GDM1 (cell line): ENCODE measurements around the gene PPARA.

ENCODE experiments used
- DNase-seq: peaks from one replicate; lab custom pipeline; 2025; lab: John Stamatoyannopoulos, UW

Gene PPARA

DNA sequence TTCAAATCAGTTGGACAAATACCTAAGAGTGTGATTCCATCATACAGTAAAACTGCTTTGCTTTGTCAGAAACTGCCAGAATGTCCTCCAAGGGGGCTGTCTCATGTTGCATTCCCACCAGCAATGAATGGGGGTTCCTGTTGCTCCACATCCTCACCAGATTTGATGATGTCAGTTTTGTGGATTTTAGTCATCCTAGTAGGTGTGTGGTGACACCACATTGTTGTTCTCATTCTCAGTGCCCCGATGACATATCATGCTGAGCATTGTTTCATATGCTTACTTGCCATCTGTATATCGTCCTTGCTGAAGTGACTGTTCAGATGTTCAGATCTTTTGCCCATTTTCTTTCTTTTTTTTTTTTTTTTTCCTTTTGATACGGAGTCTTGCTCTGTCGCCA is 62.7 kb downstream of the PPARA start:
- DNase-seq, result no peak

- no peak for DNase-seq
These were observed 63.8 kb downstream of the PPARA start for GRCh38 chr22:46214149-46214548.

GRCh38 chr22:46214616-46215015 is 64.3 kb downstream of the PPARA start:
- no peak for DNase-seq

- no peak for DNase-seq
These were observed 69.3 kb downstream of the PPARA start for GRCh38 chr22:46219636-46220035.

GRCh38 chr22:46220921-46221320 is 70.6 kb downstream of the PPARA start:
- DNase-seq, result no peak

DNA sequence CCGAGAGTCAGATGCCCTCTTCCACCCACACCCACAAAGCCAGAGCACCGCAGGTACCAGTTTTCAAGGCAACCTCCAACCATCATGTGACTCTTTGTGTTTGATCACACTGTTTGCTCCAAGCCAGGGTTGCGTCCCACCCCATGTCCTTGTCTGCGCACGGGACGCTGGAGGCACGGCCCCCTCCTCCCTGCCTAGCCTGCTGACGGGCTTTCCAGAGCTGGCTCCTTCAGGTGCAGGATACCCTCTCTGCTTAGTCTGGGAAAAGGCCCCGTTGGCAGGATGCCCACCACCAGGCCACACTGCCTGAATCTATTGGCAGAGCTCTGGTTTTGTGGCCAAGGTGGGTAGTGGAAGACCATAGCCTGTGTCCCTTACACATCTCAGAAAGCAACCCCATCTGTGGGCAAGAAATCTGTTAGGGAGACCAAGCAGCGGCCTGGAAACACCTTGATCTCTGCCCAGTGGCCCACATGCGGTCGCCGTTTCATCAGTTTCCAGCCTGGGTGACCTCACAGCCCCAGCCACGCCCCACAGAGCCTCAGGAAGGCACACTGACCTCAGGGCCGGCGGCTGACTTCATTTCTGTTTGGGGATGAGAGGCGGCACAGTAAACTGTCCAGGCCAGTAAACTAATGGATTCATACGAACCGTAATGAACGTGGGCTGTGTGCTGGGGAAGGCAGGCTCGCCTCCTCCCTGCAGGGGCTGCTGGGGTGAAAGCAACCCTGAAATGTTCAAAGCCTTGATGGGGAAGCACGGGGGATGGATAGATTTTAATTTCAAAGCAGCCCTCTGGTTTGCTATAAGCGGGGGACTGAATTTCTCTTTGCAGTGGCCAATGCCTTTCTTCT is 73.9 kb downstream of the PPARA start:
- DNase-seq, result no peak

- DNase-seq, result no peak
These were observed 74.6 kb downstream of the PPARA start for GRCh38 chr22:46224898-46225290.

DNA sequence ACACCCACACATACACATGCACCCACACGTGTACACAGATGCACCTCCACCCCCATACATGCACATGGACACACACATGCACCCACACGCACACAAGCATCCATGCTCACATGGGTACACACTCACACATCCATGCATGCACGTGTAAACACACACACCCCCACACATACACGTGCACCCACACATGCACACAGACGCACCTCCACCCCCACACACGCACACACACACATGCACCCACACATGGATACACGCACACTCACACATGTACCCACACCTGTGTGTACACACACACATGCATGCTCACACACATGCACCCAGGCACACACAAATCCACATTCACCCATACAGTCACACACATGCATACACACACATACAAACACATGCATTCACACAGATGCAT is 75.3 kb downstream of the PPARA start:
- no peak for DNase-seq

DNA sequence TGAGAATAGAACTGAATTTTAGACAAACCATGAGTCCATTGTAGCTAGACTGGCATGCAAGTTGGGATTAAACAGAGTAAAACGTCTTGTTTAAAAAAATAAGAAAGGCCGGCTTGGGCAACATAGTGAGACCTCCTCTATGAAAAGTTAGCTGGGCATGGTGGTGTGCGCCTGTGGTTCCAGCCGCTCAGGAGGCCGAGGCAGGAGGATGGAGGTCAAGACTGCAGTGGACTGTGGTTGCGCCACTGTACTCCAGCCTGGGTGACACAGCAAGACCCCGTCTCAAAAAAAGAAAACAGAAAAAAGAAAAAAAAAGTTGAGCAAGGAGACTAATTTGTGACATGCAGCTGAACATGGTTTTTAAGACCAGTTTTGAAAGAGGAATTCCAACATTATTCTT is 76.3 kb downstream of the PPARA start:
- DNase-seq, result no peak

DNA sequence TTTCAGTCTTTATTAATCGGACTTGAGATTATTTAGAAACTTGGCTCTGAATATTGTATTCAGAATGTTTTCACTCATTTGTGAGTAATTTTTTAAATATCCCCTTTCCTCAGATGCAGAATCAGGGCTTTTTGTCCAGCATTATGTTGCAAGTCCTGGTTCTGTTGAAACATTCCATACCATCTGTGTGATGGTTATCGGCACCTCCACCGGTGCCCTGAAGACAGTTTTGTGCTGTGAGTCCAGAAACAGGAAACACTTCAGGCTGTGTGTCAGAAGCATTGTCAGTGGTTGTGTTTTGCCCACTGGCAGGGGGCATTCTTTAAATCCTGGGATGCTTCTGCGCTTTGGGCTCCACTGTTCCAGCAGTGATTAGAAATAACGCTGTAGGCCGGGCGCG is 79.4 kb downstream of the PPARA start:
- no peak for DNase-seq

GRCh38 chr22:46230262-46230901 is 80.1 kb downstream of the PPARA start:
- DNase-seq, result no peak

DNA sequence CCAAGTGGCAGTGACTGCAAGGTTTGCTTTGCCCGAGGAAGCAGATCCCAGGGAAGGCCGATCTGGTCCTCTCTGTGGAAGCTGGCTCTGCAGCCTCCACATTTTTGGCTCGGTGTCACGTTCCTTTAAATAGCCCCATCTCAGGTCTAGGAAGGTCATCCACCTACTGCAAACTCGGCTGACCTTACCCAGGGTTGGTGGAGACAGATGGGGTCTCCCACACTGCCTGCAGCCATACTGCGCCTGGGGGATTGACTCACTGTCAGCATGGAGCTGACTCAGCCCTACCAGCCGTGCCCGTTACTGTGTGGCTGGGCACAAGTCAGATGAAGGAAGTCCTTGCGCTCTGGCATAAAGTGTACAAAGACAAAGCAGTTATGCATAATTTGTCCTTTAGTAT is 82.9 kb downstream of the PPARA start:
- peak; percentile 64 for DNase-seq

DNA sequence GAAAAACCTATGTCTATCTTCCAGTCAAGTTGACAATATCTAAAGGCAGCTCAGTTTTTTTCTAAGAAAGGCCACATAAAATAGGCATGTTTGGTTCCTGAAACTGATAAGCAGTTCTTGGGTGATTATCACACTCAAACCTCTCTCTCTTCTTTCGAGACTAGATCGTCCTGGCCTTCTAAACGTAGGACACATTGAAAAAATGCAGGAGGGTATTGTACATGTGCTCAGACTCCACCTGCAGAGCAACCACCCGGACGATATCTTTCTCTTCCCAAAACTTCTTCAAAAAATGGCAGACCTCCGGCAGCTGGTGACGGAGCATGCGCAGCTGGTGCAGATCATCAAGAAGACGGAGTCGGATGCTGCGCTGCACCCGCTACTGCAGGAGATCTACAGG is 84.6 kb downstream of the PPARA start:
- DNase-seq, result no peak

- no peak for DNase-seq
These were observed 87.3 kb downstream of the PPARA start for GRCh38 chr22:46237453-46238124.

- no peak for DNase-seq
These were observed 88.2 kb downstream of the PPARA start for GRCh38 chr22:46238541-46238940.

- DNase-seq, result peak; percentile 51
These were observed 89.1 kb downstream of the PPARA start for GRCh38 chr22:46239261-46240048.

GRCh38 chr22:46240073-46240472 is 89.7 kb downstream of the PPARA start:
- no peak for DNase-seq

GRCh38 chr22:46240506-46240905 is 90.2 kb downstream of the PPARA start:
- DNase-seq, result no peak

- no peak for DNase-seq
These were observed 90.6 kb downstream of the PPARA start for GRCh38 chr22:46240907-46241306.

GRCh38 chr22:46241396-46242007 is 91.2 kb downstream of the PPARA start:
- no peak for DNase-seq

- no peak for DNase-seq
These were observed 91.8 kb downstream of the PPARA start for GRCh38 chr22:46242076-46242475.

DNA sequence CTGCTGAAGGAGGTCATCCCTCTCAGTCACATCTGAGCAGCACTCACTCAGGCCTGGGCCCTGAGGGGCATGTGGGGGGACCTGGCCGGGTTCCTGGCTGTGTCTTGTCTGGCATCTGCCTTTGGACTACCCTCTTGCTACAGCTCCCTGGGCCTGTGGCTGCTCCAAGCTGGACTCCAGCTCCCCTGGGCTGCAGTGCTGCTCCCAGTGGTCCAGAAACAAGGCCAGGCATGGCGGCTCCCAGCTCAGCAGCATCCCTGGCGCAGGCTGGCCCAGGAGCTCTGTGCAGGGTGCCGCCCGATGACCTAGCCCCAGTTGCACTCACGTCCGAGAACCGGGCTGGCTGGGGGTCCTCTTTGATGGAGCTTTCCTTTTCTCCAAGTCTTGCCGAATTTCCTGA is 94.4 kb downstream of the PPARA start:
- DNase-seq, result no peak
